Measurements from ENCODE around the gene R3HCC1L. TPM values are rescaled to one million over a fixed set of nuclear protein-coding genes. Genes with fewer than 3 reads are reported as not detected.

R3HCC1L gene
- total RNA-seq, 1 donor from 2014 or later, result 18.7 TPM

- Mint-ChIP-seq H3K36me3 (ENCODE audit: insufficient read depth) (no peaks in the 10 kb centered on the region), H3K4me3 (ENCODE audit: low read depth) (no peak overlapping the region), H3K4me1 (ENCODE audit: low read depth) (no peaks in the 10 kb centered on the region), H3K27me3 (peaks cover 17% of the 10 kb centered on the region), H3K27ac (no peak overlapping the region), H3K9me3 (ENCODE audit: low read depth) (no peaks in the 10 kb centered on the region)
- TF ChIP-seq CTCF (IDR thresholded peaks at IDR 0.05; ENCODE audit: unreplicated experiment), result no peak
- DNase-seq (ENCODE audit: low spot score, unreplicated experiment), result no peak
Observed at GRCh38 chr10:98090822-98091221, 43.6 kb upstream of the R3HCC1L start.

GRCh38 chr10:98096316-98096715, 38.1 kb upstream of the R3HCC1L start:
- TF ChIP-seq CTCF (IDR thresholded peaks at IDR 0.05; ENCODE audit: unreplicated experiment), result no peak
- Mint-ChIP-seq H3K36me3 (ENCODE audit: insufficient read depth) (no peaks in the 10 kb centered on the region), H3K4me1 (ENCODE audit: low read depth) (no peaks in the 10 kb centered on the region), H3K27ac (no peak overlapping the region), H3K4me3 (ENCODE audit: low read depth) (no peak overlapping the region), H3K9me3 (ENCODE audit: low read depth) (no peaks in the 10 kb centered on the region), H3K27me3 (peaks cover 23% of the 10 kb centered on the region)
- DNase-seq (ENCODE audit: low spot score, unreplicated experiment), result no peak

GRCh38 chr10:98096731-98097130, 37.7 kb upstream of the R3HCC1L start:
- no peaks in the 10 kb centered on the region for H3K4me1 Mint-ChIP-seq (ENCODE audit: low read depth)

GRCh38 chr10:98097175-98097574, 37.3 kb upstream of the R3HCC1L start:
- H3K4me3 Mint-ChIP-seq (ENCODE audit: low read depth), result no peak overlapping the region
- H3K9me3 Mint-ChIP-seq (ENCODE audit: low read depth), result no peaks in the 10 kb centered on the region
- DNase-seq (ENCODE audit: low spot score, unreplicated experiment), result no peak
- no peak for TF ChIP-seq CTCF (IDR thresholded peaks at IDR 0.05; ENCODE audit: unreplicated experiment)
- H3K27ac Mint-ChIP-seq, result no peak overlapping the region
- H3K36me3 Mint-ChIP-seq (ENCODE audit: insufficient read depth), result no peaks in the 10 kb centered on the region
- no peaks in the 10 kb centered on the region for H3K4me1 Mint-ChIP-seq (ENCODE audit: low read depth)
- H3K27me3 Mint-ChIP-seq, result peaks cover 23% of the 10 kb centered on the region

More at GRCh38 chr10:98096731-98097130, 37.7 kb upstream of the R3HCC1L start:
- Mint-ChIP-seq H3K27me3 (peaks cover 23% of the 10 kb centered on the region), H3K27ac (no peak overlapping the region), H3K4me3 (ENCODE audit: low read depth) (no peak overlapping the region), H3K9me3 (ENCODE audit: low read depth) (no peaks in the 10 kb centered on the region), H3K36me3 (ENCODE audit: insufficient read depth) (no peaks in the 10 kb centered on the region)
- DNase-seq (ENCODE audit: low spot score, unreplicated experiment), result no peak
- TF ChIP-seq CTCF (IDR thresholded peaks at IDR 0.05; ENCODE audit: unreplicated experiment), result no peak

GRCh38 chr10:98097616-98098015, 36.8 kb upstream of the R3HCC1L start:
- H3K4me1 Mint-ChIP-seq (ENCODE audit: low read depth), result no peaks in the 10 kb centered on the region
- H3K27ac Mint-ChIP-seq, result no peak overlapping the region
- peaks cover 23% of the 10 kb centered on the region for H3K27me3 Mint-ChIP-seq
- no peak overlapping the region for H3K4me3 Mint-ChIP-seq (ENCODE audit: low read depth)
- H3K36me3 Mint-ChIP-seq (ENCODE audit: insufficient read depth), result no peaks in the 10 kb centered on the region
- TF ChIP-seq CTCF (IDR thresholded peaks at IDR 0.05; ENCODE audit: unreplicated experiment), result no peak
- H3K9me3 Mint-ChIP-seq (ENCODE audit: low read depth), result no peaks in the 10 kb centered on the region
- no peak for DNase-seq (ENCODE audit: low spot score, unreplicated experiment)
